ENCODE data around the gene ZNF821.

Gene ZNF821

DNA sequence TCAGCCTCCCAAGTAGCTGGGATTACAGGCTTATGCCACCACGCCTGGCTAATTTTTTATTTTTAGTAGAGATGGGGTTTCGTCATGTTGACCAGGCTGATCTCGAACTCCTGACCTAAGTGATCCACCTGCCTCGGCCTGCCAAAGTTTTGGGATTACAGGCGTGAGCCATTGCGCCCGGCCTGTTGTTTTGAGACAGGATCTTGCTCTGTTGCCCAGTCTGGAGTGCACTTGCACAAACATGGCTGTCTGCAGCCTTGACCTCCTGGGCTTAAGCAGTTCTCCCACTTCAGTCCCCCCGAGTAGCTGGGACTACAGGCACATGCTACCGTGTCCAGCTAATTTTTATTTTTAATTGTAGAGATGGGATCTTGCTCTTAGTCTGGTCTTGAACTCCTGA, 20.3 kb upstream of the ZNF821 start:
- peak in 1 of 42 donors; percentile 27 for DNase-seq
- intact Hi-C loops (cut with DNase I): no loop called here

- intact Hi-C loops (cut with DNase I): no loop called here
- no peak for DNase-seq
Measured at GRCh38 chr16:71903608-71904007, 19.6 kb upstream of the ZNF821 start.

GRCh38 chr16:71902656-71903365, 18.8 kb upstream of the ZNF821 start:
- DNase-seq: no peak
- intact Hi-C loops (cut with DNase I): no loop called here

- no peak for DNase-seq
- intact Hi-C loops (cut with DNase I): loop anchor here (5.0 to 10.0 kb wide), 2 partner anchors 54 to 92 kb away; partner anchors contain the start of genes AP1G1 and ATXN1L
Measured at GRCh38 chr16:71899171-71899570, 15.2 kb upstream of the ZNF821 start.

DNA sequence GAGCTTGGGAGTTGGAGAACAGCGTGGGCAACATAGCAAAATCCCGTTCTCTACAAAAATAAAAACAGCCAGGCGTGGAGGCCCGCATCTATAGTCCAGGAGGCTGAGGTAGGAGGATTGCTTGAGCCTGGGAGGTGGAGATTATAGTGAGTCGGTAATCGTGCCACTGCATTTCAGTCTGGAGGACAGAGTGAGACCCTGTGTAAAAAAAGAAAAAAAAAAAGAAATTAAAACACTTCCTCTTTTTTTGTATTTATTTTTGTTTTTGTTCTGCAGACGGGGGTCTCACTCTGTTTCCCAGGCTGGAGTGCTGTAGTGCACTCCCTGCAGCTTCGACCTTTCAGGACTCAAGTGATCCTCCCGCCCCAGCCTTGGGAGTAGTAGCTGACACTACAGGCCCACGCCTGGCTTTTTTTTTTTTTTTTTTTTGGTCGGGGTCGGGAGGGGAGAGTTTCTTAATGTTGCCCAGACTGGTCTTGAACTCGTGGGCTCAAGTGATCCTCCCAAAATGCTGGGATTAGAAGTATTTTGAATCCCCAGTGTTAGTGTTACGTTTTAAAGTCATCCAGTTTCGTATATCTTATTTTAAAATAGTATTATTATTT, 12.9 kb upstream of the ZNF821 start:
- no peak for DNase-seq
- intact Hi-C loops (cut with DNase I): loop anchor here (5.0 to 10.0 kb wide), 2 partner anchors 52 to 90 kb away; partner anchors contain the start of genes AP1G1 and ATXN1L

DNA sequence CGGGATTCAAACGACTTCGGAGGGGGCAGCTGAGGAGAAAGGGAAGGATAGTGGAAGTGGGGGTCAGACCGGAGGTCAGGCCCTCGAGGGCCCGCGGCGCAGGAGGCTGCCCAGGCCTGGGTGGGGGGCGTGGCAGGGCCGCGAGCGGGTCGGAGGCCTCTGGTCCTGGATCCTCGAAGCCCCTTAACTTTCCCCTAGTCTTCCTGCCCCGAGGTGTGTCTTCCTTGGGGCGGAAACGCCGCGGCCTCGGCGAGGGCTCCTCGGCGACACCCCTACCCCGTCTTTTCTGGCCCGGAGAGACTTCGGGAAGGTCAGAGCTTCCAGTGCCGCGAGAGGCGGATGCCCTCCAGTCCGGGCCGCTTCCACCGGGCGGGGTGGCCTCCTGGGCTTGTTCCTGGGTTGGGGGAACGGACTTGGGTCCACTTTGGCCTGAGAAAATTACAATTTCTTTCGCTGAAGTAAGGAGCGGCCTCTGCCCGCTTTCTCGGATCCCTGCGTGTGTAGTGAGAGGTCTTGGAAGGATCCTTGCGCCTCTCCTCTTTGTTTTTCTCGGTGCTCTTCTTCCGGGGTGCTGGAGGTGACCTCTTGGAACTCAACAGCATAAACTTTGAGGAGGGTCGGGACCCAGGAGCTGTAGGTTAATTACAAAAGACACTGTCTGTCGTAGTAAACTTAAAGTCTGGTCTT, 11.8 kb upstream of the ZNF821 start:
- intact Hi-C loops (cut with DNase I): loop anchor here (5.0 to 10.0 kb wide), 2 partner anchors 51 to 89 kb away; partner anchors contain the start of genes AP1G1 and ATXN1L
- DNase-seq: peak in 13 of 42 donors; percentile 4 to 40 (median 26)

GRCh38 chr16:71894921-71895678, 11.1 kb upstream of the ZNF821 start, which contains the start of gene IST1:
IST1 (plus strand) TSS chr16:71895531; CDS start chr16:71915641, 20,110 bp downstream.
- DNase-seq: peak; percentile 95 to 99 (median 98)
- intact Hi-C loops (cut with DNase I): loop anchor here (5.0 to 10.0 kb wide), 2 partner anchors 50 to 88 kb away; partner anchors contain the start of genes AP1G1 and ATXN1L

GRCh38 chr16:71894229-71894920, 10.4 kb upstream of the ZNF821 start:
- peak; percentile 22 to 81 (median 60) for DNase-seq
- intact Hi-C loops (cut with DNase I): loop anchor here (10.0 kb wide), 1 partner anchor 50 kb away; the partner anchor contains the start of gene ATXN1L

DNA sequence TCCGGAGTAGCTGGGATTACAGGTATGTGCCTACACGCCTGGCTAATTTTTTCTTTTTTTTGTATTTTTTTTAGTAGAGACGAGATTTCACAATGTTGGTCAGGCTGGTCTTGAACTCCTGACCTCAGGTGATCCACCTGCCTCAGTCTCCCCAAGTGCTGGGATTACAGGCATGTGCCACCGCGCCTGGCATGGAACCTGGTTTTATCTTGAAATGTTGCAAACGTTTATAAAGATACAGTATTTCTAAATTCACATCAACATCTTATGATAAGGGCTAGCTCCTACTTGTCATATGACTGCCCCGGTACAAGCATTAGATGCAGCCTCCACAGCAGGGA, 9.9 kb upstream of the ZNF821 start:
- DNase-seq: no peak
- intact Hi-C loops (cut with DNase I): loop anchor here (10.0 kb wide), 1 partner anchor 49 kb away; the partner anchor contains the start of gene ATXN1L

- intact Hi-C loops (cut with DNase I): loop anchor here (10.0 kb wide), 1 partner anchor 206 kb away; the partner anchor contains the start of genes DHX38 and TXNL4B
- DNase-seq: no peak
Measured at GRCh38 chr16:71889147-71889546, 5.2 kb upstream of the ZNF821 start.

GRCh38 chr16:71885261-71885650, 1.3 kb upstream of the ZNF821 start:
- intact Hi-C loops (cut with DNase I): loop anchor here (10.0 kb wide), 1 partner anchor 210 kb away; the partner anchor contains the start of genes DHX38 and TXNL4B

DNA sequence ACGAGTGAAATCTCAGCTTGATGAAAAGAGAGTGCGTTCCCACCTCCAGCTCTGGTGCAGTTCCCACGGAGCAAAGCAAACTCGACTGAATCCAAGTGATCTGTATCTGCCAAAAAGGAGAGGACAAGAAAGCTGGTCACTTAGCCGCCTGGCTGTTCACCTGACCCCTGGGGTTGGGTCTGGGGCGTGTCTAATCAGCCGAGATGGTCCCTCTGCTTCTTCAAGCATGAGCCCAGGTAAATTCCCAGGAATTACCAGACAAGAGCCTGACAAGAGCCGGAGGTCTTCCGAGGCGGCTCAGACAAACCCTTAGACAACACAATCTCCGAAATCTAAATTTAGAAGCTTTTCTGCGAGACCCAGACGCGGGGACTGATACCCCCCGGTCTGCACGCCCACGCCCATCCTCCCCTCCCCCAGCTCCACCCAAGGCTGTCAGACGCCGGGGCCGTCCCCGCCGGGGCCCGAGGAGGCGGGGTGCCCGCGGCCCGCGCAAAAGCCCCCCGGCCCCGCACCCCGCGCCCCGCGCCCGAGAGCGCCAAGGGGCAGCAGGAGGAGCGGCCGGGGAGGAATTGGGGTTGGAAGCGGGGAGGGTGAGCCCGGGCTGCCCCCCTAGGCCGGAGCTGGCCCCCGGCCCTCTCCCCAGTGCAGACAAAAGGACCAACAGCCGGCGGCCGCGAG, 674 bp downstream of the ZNF821 start:
- intact Hi-C loops (cut with DNase I): loop anchor here (5.0 to 10.0 kb wide), 2 partner anchors 76 to 211 kb away; partner anchors contain the start of genes AP1G1, DHX38 and TXNL4B
- DNase-seq: peak in 39 of 42 donors; percentile 13 to 69 (median 45)

More at GRCh38 chr16:71885261-71885650, 1.3 kb upstream of the ZNF821 start:
- no peak for DNase-seq

- intact Hi-C loops (cut with DNase I): loop anchor here (5.0 to 10.0 kb wide), 2 partner anchors 75 to 212 kb away; partner anchors contain the start of genes AP1G1, DHX38 and TXNL4B
- peak in 36 of 42 donors; percentile 34 to 89 (median 58) for DNase-seq
Measured at GRCh38 chr16:71882505-71883167, 1.3 kb downstream of the ZNF821 start.

DNA sequence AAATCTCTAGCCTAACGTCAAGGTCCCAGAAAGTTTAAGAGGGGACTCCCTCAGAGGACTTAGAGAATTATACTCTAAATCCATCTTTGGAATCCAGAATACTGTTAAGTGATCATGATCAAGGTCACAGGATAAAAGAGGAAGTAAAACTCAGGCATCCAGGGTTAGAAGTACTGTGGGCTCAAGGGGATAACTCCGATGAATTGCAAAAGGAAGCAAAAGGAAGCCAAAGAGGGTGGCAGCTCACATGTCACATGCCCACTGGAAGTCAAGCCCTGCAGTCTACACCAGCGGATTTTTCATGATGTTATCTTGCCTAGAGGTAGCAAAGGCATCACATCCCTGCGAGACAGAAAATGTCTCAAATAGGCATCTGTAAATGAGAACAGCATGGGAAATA, 3.8 kb downstream of the ZNF821 start:
- intact Hi-C loops (cut with DNase I): loop anchor here (5.0 to 10.0 kb wide), 2 partner anchors 73 to 215 kb away; partner anchors contain the start of genes AP1G1, DHX38 and TXNL4B
- DNase-seq: peak in 1 of 42 donors; percentile 44

GRCh38 chr16:71878911-71879310, 5.1 kb downstream of the ZNF821 start:
- intact Hi-C loops (cut with DNase I): no loop called here
- no peak for DNase-seq

- intact Hi-C loops (cut with DNase I): no loop called here
- DNase-seq: no peak
Measured at GRCh38 chr16:71873199-71873598, 10.8 kb downstream of the ZNF821 start.

DNA sequence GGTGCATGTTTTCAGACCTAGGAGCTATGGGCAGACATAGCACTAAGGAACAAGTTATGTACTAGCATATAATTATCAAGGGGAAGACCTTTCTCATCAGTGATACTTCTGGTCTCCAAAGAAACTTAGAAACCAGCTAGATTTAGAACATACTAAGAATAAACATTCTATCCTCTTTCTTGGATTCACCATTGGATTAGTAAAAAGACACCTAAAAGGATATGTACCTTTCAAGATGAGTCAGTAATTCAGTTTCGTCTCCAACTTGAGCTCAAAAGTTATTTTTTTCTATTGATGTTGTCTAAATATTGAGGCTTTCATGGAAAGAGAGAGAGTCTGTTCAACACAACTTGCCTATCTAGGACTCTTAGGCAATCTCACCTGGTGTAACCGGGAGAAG, 13.2 kb downstream of the ZNF821 start:
- intact Hi-C loops (cut with DNase I): no loop called here
- no peak for DNase-seq
